SK-N-SH (cell line): ENCODE results near the gene CACNA2D3.

Source experiments
- EZH2phosphoT487 ChIP-seq: fragments of 200-600 bp; sonication (generic); IDR thresholded peaks from 2 replicates; pipeline ENCODE4 v1.6.1; 2017; ENCODE audit warnings: low read depth, mixed run types, mild to moderate bottlenecking, antibody characterized with exemption, moderate library complexity, borderline replicate concordance
- FOSL2 ChIP-seq: IDR thresholded peaks from 2 replicates; pipeline ENCODE4 v1.4.0; 2012; ENCODE audit warnings: low read depth, mild to moderate bottlenecking, moderate library complexity, borderline replicate concordance
- JUND ChIP-seq: IDR thresholded peaks from 2 replicates; pipeline ENCODE4 v1.4.0; 2012
- NRF1 ChIP-seq: IDR thresholded peaks from 2 replicates; pipeline ENCODE4 v1.6.1; 2012; ENCODE audit warnings: low read depth, mild to moderate bottlenecking, low read length
- RXRA ChIP-seq: IDR thresholded peaks from 2 replicates; pipeline ENCODE4 v1.4.0; 2012; ENCODE audit warnings: low read depth, mild to moderate bottlenecking, borderline replicate concordance
- SMC3 ChIP-seq: IDR thresholded peaks from 2 replicates; pipeline ENCODE4 v1.6.1; 2012; ENCODE audit warnings: low read depth, low read length, improper control_type of control experiment
- USF1 ChIP-seq: IDR thresholded peaks from 2 replicates; pipeline ENCODE4 v1.4.0; 2012; ENCODE audit warnings: low read depth, borderline replicate concordance
- TF ChIP-seq, protein P1 (sequence below): fragments of 200-600 bp; sonication (generic); IDR thresholded peaks from 2 replicates; pipeline ENCODE4 v1.6.1; 2017; ENCODE audit warnings: antibody characterized with exemption, mild to moderate bottlenecking, moderate library complexity
- TF ChIP-seq, protein P2 (sequence below): IDR thresholded peaks from 2 replicates; pipeline ENCODE4 v1.4.0; 2012; ENCODE audit warnings: low read depth, borderline replicate concordance

DNA sequence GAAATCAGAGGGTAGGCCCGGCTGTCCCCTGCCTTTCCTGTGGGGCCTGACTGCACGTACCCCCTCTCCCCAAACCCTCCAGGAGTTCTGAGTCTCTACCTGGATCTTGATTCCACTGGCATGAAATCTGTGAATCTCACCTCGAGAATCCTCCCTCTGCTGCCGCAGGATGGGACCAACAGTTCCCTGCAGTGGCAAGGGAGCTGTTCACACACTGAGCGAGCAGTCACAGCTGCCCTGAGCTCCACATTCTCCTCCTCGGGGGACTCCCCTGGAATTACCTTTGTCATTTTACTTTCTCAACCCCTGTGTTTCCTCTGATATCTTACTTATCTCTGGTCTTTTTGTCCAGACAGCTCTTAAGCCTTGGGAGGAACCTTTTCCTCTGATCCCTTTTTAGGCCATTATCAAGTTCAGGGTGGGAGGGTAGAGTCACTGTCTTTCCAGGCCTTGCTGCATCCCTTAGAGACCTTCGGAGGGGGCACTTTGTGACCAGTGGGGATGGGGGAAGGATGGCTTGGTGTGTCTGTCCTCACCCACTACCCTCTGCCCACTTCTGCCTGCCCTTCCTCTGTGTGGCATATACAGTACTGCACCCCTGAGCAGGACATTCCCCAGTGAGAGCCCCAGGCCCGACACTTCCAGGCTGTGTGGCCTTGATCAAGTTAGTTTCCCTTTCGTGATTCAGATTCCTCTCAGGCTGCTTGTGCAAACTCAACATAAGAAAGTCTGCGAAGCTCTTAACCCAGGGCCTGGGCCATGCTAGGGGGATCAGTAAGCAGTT, 42.0 kb downstream of the CACNA2D3 start:
- TF ChIP-seq, protein P1, sequence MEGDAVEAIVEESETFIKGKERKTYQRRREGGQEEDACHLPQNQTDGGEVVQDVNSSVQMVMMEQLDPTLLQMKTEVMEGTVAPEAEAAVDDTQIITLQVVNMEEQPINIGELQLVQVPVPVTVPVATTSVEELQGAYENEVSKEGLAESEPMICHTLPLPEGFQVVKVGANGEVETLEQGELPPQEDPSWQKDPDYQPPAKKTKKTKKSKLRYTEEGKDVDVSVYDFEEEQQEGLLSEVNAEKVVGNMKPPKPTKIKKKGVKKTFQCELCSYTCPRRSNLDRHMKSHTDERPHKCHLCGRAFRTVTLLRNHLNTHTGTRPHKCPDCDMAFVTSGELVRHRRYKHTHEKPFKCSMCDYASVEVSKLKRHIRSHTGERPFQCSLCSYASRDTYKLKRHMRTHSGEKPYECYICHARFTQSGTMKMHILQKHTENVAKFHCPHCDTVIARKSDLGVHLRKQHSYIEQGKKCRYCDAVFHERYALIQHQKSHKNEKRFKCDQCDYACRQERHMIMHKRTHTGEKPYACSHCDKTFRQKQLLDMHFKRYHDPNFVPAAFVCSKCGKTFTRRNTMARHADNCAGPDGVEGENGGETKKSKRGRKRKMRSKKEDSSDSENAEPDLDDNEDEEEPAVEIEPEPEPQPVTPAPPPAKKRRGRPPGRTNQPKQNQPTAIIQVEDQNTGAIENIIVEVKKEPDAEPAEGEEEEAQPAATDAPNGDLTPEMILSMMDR, result no peak
- TF ChIP-seq EZH2phosphoT487 (no peak), FOSL2 (no peak), JUND (no peak), NRF1 (no peak), RXRA (no peak), SMC3 (no peak), USF1 (no peak)
- TF ChIP-seq, protein P2, sequence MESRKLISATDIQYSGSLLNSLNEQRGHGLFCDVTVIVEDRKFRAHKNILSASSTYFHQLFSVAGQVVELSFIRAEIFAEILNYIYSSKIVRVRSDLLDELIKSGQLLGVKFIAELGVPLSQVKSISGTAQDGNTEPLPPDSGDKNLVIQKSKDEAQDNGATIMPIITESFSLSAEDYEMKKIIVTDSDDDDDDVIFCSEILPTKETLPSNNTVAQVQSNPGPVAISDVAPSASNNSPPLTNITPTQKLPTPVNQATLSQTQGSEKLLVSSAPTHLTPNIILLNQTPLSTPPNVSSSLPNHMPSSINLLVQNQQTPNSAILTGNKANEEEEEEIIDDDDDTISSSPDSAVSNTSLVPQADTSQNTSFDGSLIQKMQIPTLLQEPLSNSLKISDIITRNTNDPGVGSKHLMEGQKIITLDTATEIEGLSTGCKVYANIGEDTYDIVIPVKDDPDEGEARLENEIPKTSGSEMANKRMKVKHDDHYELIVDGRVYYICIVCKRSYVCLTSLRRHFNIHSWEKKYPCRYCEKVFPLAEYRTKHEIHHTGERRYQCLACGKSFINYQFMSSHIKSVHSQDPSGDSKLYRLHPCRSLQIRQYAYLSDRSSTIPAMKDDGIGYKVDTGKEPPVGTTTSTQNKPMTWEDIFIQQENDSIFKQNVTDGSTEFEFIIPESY, result no peak
